Trophoblast cell (in vitro differentiated cells and primary cell): ENCODE measurements around the gene CACNB3.
A peak's percentile ranks its signal among the peaks of the same experiment; 100 is the strongest.
"Not testable (repeated sequence)": the region's sequence is repeated elsewhere in the genome, so short reads cannot be mapped to it uniquely, and the experiment has no call there.

Experiments used
- DNase-seq, 2 donors: peaks; one replicate each; pipeline ENCODE4 v3.0.0-alpha.2; 2016
- H2AFZ ChIP-seq: 2 replicates; pipeline ENCODE4 v1.6.1; 2013; ENCODE audit warnings: low read length, moderate library complexity, mild to moderate bottlenecking; ENCODE audit not compliant: insufficient read depth, poor library complexity
- H2AK5ac ChIP-seq: 2 replicates; pipeline ENCODE4 v1.6.1; 2013; ENCODE audit warnings: mild to moderate bottlenecking, low read length
- H2BK120ac ChIP-seq: 2 replicates; pipeline ENCODE4 v1.6.1; 2013; ENCODE audit warnings: low read length, mild to moderate bottlenecking, moderate library complexity; ENCODE audit not compliant: insufficient read depth, poor library complexity
- H2BK12ac ChIP-seq: 2 replicates; pipeline ENCODE4 v1.6.1; 2013; ENCODE audit warnings: mild to moderate bottlenecking, low read length, moderate library complexity
- H2BK5ac ChIP-seq: 2 replicates; pipeline ENCODE4 v1.6.1; 2013; ENCODE audit warnings: low read length, low read depth, moderate library complexity, mild to moderate bottlenecking; ENCODE audit not compliant: poor library complexity
- H3K14ac ChIP-seq: 2 replicates; pipeline ENCODE4 v1.6.1; 2013; ENCODE audit warnings: mild to moderate bottlenecking, low read length
- H3K18ac ChIP-seq: 2 replicates; pipeline ENCODE4 v1.6.1; 2013; ENCODE audit warnings: mild to moderate bottlenecking, low read length
- H3K23ac ChIP-seq: 2 replicates; pipeline ENCODE4 v1.6.1; 2013; ENCODE audit warnings: low read length
- H3K27ac ChIP-seq: 2 replicates; pipeline ENCODE4 v1.5.1; 2013; ENCODE audit warnings: low read depth, mild to moderate bottlenecking, inconsistent platforms, low read length, moderate library complexity
- H3K27me3 ChIP-seq: 2 replicates; pipeline ENCODE4 v1.6.1; 2013; ENCODE audit warnings: inconsistent platforms, mild to moderate bottlenecking, low read length, moderate library complexity; ENCODE audit not compliant: insufficient read depth
- H3K36me3 ChIP-seq, 2 experiments: 1 replicate in 1 of 2; 2 replicates in 1 of 2; pipeline ENCODE4 v1.6.1; 2013; ENCODE audit warnings: low read length in 2 of 2, mild to moderate bottlenecking in 2 of 2, moderate library complexity in 1 of 2; ENCODE audit not compliant: insufficient read depth in 2 of 2, control insufficient read depth in 1 of 2
- H3K4ac ChIP-seq: 2 replicates; pipeline ENCODE4 v1.6.1; 2013; ENCODE audit warnings: low read depth, mild to moderate bottlenecking, low read length, moderate library complexity
- H3K4me1 ChIP-seq, 2 experiments: 1 replicate in 1 of 2; 2 replicates in 1 of 2; pipeline ENCODE4 v1.6.1; 2013; ENCODE audit warnings: low read length in 2 of 2, mild to moderate bottlenecking in 2 of 2, moderate library complexity in 1 of 2; ENCODE audit not compliant: insufficient read depth in 2 of 2, control insufficient read depth in 1 of 2
- H3K4me2 ChIP-seq: 2 replicates; pipeline ENCODE4 v1.6.1; 2013; ENCODE audit warnings: inconsistent platforms, mild to moderate bottlenecking, low read length, moderate library complexity
- H3K4me3 ChIP-seq: 2 replicates; pipeline ENCODE4 v1.5.1; 2013; ENCODE audit warnings: mild to moderate bottlenecking, low read depth, low read length, inconsistent platforms
- H3K79me1 ChIP-seq: one replicate; pipeline ENCODE4 v1.6.1; 2013; ENCODE audit warnings: low read length
- H3K79me2 ChIP-seq: 2 replicates; pipeline ENCODE4 v1.6.1; 2013; ENCODE audit warnings: low read length, mild to moderate bottlenecking; ENCODE audit not compliant: control insufficient read depth, insufficient read depth, poor library complexity
- H3K9ac ChIP-seq: 2 replicates; pipeline ENCODE4 v1.6.1; 2013; ENCODE audit warnings: mild to moderate bottlenecking, low read length
- H3K9me3 ChIP-seq: 2 replicates; pipeline ENCODE4 v1.6.1; 2013; ENCODE audit warnings: low read depth, mild to moderate bottlenecking, control low read depth, inconsistent platforms, low read length; ENCODE audit not compliant: insufficient read depth
- H4K12ac ChIP-seq: 2 replicates; pipeline ENCODE4 v1.6.1; 2013; ENCODE audit warnings: low read depth, mild to moderate bottlenecking, low read length, moderate library complexity
- H4K8ac ChIP-seq: 2 replicates; pipeline ENCODE4 v1.6.1; 2013; ENCODE audit warnings: low read depth, mild to moderate bottlenecking, low read length, moderate library complexity
- H4K91ac ChIP-seq: one replicate; pipeline ENCODE4 v1.6.1; 2013; ENCODE audit warnings: low read depth, mild to moderate bottlenecking, low read length, moderate library complexity
- WGBS: extraction: QIAGEN DNeasy Blood & Tissue Kit; methylation state at CpG from one replicate; pipeline ENCODE4 v1.1.7; 2013; ENCODE audit warnings: missing lambda C conversion rate; ENCODE audit not compliant: insufficient read length, insufficient coverage; ENCODE audit errors: extremely low coverage; 5-methylcytosine and 5-hydroxymethylcytosine counted together

CACNB3 gene

DNA sequence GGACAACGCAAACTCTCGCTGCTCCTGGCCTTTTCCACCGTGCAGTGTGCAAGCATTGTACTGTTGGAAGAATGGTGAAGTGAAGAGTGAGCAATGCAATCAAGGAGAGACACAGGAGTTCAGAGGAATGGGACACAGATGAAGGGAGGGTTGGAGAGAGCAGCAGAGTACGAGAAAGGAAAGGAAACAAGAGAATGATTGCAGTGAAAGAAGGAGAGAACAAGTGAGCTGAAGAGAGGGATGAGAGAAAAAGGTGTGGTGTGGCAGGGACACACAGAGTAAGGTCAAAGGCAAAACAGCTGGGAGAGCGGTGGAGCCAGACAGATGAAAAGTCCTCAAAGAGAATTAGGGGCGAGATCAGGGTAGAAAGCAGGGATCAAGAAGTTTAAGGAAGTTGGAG lies 13.0 kb downstream of the CACNB3 start:
- H3K4me3 ChIP-seq = peak overlapping the region; percentile 27
- no peak overlapping the region for H2AFZ ChIP-seq
- DNase-seq = no peak
- H3K4me2 ChIP-seq = no peak overlapping the region
- no peaks in the 10 kb centered on the region for H3K79me1 ChIP-seq
- H3K9ac ChIP-seq = no peak overlapping the region
- no peak overlapping the region for H3K14ac ChIP-seq
- H3K4ac ChIP-seq = no peak overlapping the region
- H3K18ac ChIP-seq = no peak overlapping the region
- WGBS = no CpG with 5 or more reads among the region's 6 CpGs
- H3K27ac ChIP-seq = no peak overlapping the region
- no peak overlapping the region for H4K12ac ChIP-seq
- no peak overlapping the region for H4K91ac ChIP-seq
- H3K4me1 ChIP-seq = no peaks in the 10 kb centered on the region
- H2BK5ac ChIP-seq = no peak overlapping the region
- no peak overlapping the region for H3K23ac ChIP-seq
- no peaks in the 10 kb centered on the region for H3K9me3 ChIP-seq
- H4K8ac ChIP-seq = no peak overlapping the region
- no peak overlapping the region for H2BK12ac ChIP-seq
- H3K36me3 ChIP-seq = peaks cover 77 to 90% of the 10 kb centered on the region in 2 experiments
- H2AK5ac ChIP-seq = no peak overlapping the region
- H2BK120ac ChIP-seq = no peak overlapping the region
- H3K27me3 ChIP-seq = no peaks in the 10 kb centered on the region
- H3K79me2 ChIP-seq = no peaks in the 10 kb centered on the region

- Histone ChIP-seq H2BK12ac (no peak overlapping the region), H3K4me3 (no peak overlapping the region), H4K8ac (no peak overlapping the region), H3K79me2 (no peaks in the 10 kb centered on the region), H4K91ac (no peak overlapping the region), H3K4ac (no peak overlapping the region), H2AFZ (no peak overlapping the region), H3K36me3 (peaks cover 77 to 90% of the 10 kb centered on the region in 2 experiments), H3K27me3 (no peaks in the 10 kb centered on the region), H3K23ac (no peak overlapping the region), H2BK120ac (no peak overlapping the region), H2BK5ac (no peak overlapping the region), H3K79me1 (no peaks in the 10 kb centered on the region), H2AK5ac (no peak overlapping the region), H3K4me1 (no peaks in the 10 kb centered on the region), H3K18ac (no peak overlapping the region), H3K27ac (no peak overlapping the region), H4K12ac (no peak overlapping the region), H3K14ac (no peak overlapping the region), H3K4me2 (no peak overlapping the region), H3K9me3 (no peaks in the 10 kb centered on the region), H3K9ac (no peak overlapping the region)
- DNase-seq = no peak
- WGBS = no CpG with 5 or more reads among the region's 12 CpGs
Measured at GRCh38 chr12:48832321-48833060, 14.2 kb downstream of the CACNB3 start.

DNA sequence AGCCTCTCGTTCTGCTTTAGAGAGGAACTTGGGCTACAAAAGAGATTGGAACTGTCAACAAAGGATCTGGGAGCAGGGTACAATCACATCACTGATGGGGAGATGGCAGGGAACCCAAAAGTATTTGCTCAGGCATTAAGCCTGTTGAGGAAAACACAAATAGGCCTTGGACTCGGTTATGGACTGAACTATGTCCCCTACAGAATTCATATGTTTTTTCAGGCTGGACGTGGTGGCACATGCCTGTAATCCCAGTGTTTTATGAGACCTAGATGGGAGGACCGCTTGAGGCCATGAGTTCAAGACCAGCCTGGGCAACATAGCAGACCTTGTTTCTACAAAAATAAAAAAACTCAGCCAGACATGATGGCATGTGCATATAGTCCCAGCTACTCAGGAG lies 19.8 kb downstream of the CACNB3 start:
- Histone ChIP-seq H3K23ac (no peak overlapping the region), H3K14ac (no peak overlapping the region), H2BK120ac (no peak overlapping the region), H3K27ac (no peak overlapping the region), H2AFZ (no peak overlapping the region), H3K4me1 (no peaks in the 10 kb centered on the region), H2AK5ac (no peak overlapping the region), H3K36me3 (peaks cover 54 to 69% of the 10 kb centered on the region in 2 experiments), H4K91ac (no peak overlapping the region), H3K79me1 (no peaks in the 10 kb centered on the region), H3K27me3 (no peaks in the 10 kb centered on the region), H4K12ac (no peak overlapping the region), H3K4ac (no peak overlapping the region), H3K79me2 (no peaks in the 10 kb centered on the region), H3K9me3 (no peaks in the 10 kb centered on the region), H2BK12ac (no peak overlapping the region), H3K9ac (no peak overlapping the region), H3K18ac (no peak overlapping the region), H3K4me3 (no peak overlapping the region), H4K8ac (no peak overlapping the region), H2BK5ac (no peak overlapping the region), H3K4me2 (no peak overlapping the region)
- no CpG with 5 or more reads among the region's 4 CpGs for WGBS
- DNase-seq = no peak

- H2BK120ac ChIP-seq, H3K14ac ChIP-seq, H2BK5ac ChIP-seq, H2AFZ ChIP-seq, H3K4ac ChIP-seq, H3K4me3 ChIP-seq, H4K12ac ChIP-seq, DNase-seq, H3K9ac ChIP-seq, H2BK12ac ChIP-seq, H3K79me2 ChIP-seq, H3K27me3 ChIP-seq, H3K9me3 ChIP-seq, H3K4me2 ChIP-seq, H4K8ac ChIP-seq, H3K4me1 ChIP-seq, H3K79me1 ChIP-seq, H3K18ac ChIP-seq, H4K91ac ChIP-seq, H2AK5ac ChIP-seq, H3K23ac ChIP-seq, H3K27ac ChIP-seq: not testable (repeated sequence)
- no CpG with 5 or more reads among the region's 29 CpGs for WGBS
- peaks cover 61 to 62% of the 10 kb centered on the region in 2 experiments for H3K36me3 ChIP-seq
Measured at GRCh38 chr12:48842021-48842420, 23.7 kb downstream of the CACNB3 start.
